PC-9 (cell line): ENCODE results near the gene STK35. TPM values are rescaled to one million over a fixed set of nuclear protein-coding genes. Genes with fewer than 3 reads are reported as not detected.

Experiments
- BruUV-seq: library from RNA; stranded (reverse); fragments of 400-500 nt; replicated peaks from 2 replicates; lab custom pipeline; 2021; lab: Mats Ljungman, UMichigan
- CTCF ChIA-PET: fragments of 300-600 bp; sonication (Branson Sonifier 250); formaldehyde crosslinking; loops from one replicate; lab custom pipeline; 2022; ENCODE audit warnings: antibody characterized with exemption; lab: Charles Lee
- POLR2A ChIA-PET: fragments of 300-600 bp; sonication (Branson Sonifier 250); formaldehyde crosslinking; loops from one replicate; lab custom pipeline; 2022; ENCODE audit warnings: antibody characterized with exemption; ENCODE audit not compliant: unreplicated experiment; lab: Charles Lee
- DNase-seq, 2 experiments: peaks; one replicate each; pipeline versions ENCODE4 v3.0.0 to v3.0.0-alpha.2; 2015 to 2022; ENCODE audit warnings: mixed read lengths in 1 of 2
- H2AFZ ChIP-seq: fragments of 200-600 bp; sonication (generic); 2 replicates; pipeline ENCODE4 v1.8.1; 2017; ENCODE audit warnings: antibody characterized with exemption
- H3F3A ChIP-seq: fragments of 200-600 bp; sonication (generic); 2 replicates; pipeline ENCODE4 v1.8.1; 2017; ENCODE audit warnings: antibody characterized with exemption, mild to moderate bottlenecking, low read depth; ENCODE audit not compliant: insufficient read depth
- H3K27ac ChIP-seq: fragments of 200-600 bp; sonication (generic); 2 replicates; pipeline ENCODE4 v1.6.1; 2016; ENCODE audit warnings: mixed run types
- H3K27me3 ChIP-seq: fragments of 200-600 bp; sonication (generic); 2 replicates; pipeline ENCODE4 v1.6.1; 2016; ENCODE audit warnings: low read depth, mixed run types; ENCODE audit not compliant: insufficient read depth
- H3K36me3 ChIP-seq: fragments of 200-600 bp; sonication (generic); 2 replicates; pipeline ENCODE4 v1.6.1; 2016; ENCODE audit warnings: low read depth, mixed run types
- H3K4me1 ChIP-seq: fragments of 200-600 bp; sonication (generic); replicated peaks from 2 replicates; pipeline ENCODE4 v1.6.1; 2016; ENCODE audit warnings: mixed run types; ENCODE audit not compliant: insufficient read depth
- H3K4me2 ChIP-seq: fragments of 200-600 bp; sonication (generic); 2 replicates; pipeline ENCODE4 v1.6.1; 2017; ENCODE audit warnings: mixed run types
- H3K4me3 ChIP-seq: fragments of 200-600 bp; sonication (generic); 2 replicates; pipeline ENCODE4 v1.6.1; 2016; ENCODE audit warnings: mixed run types
- H3K79me2 ChIP-seq: fragments of 200-600 bp; sonication (generic); 2 replicates; pipeline ENCODE4 v1.6.1; 2017; ENCODE audit warnings: low read depth, mixed run types
- H3K9me2 ChIP-seq: fragments of 200-600 bp; sonication (generic); 2 replicates; pipeline ENCODE4 v1.8.1; 2017; ENCODE audit warnings: mild to moderate bottlenecking; ENCODE audit not compliant: insufficient read depth
- H3K9me3 ChIP-seq: fragments of 200-600 bp; sonication (generic); 2 replicates; pipeline ENCODE4 v1.8.1; 2016; ENCODE audit warnings: low read depth; ENCODE audit not compliant: insufficient read depth
- H4K20me1 ChIP-seq: fragments of 200-600 bp; sonication (generic); 2 replicates; pipeline ENCODE4 v1.8.1; 2017; ENCODE audit not compliant: insufficient read depth
- EZH2 ChIP-seq: fragments of 200-600 bp; sonication (generic); IDR thresholded peaks from 2 replicates; pipeline ENCODE4 v1.8.0; 2017; ENCODE audit warnings: antibody characterized with exemption, low read depth
- intact Hi-C: fragments of 100-400 bp; cut with micrococcal nuclease; formaldehyde crosslinking; loops from one replicate; pipeline ENCODE4 v1.10.0; 2022; ENCODE audit not compliant: unreplicated experiment
- total RNA-seq: library from RNA; stranded (reverse); gene quantifications from 2 replicates; pipeline ENCODE4 v1.2.3, GENCODE V29; 2021
- TF ChIP-seq, protein P1 (sequence below): fragments of 200-600 bp; sonication (generic); conservative IDR thresholded peaks from 2 replicates; pipeline ENCODE4 v1.6.1; 2017; ENCODE audit warnings: mixed run types, antibody characterized with exemption, mild to moderate bottlenecking, moderate library complexity

STK35 gene
- total RNA-seq, 1 experiment from 2014 or later: 36.7 TPM

DNA sequence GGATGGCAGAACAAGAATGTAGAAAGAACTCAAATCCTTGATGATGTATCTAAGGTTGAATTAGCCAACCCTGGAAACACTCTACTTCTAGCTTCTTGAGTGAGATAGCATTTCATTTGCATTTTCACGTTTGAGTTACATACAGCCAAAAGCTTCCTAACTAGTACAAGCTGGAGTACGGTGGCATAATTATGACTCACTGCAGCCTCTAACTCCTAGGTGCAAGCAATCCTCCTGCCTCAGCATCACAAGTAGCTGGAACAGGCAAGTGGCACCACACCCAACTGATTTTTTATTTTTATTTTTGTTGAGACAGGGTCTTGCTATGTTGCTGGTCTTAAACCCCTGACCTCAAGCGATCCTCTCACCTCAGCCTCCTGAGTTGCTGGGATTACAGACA is 36.5 kb upstream of the STK35 start:
- ChIA-PET CTCF (no interaction called here), POLR2A (no interaction called here)
- no peak for DNase-seq
- H3K9me3 ChIP-seq: no peaks in the 10 kb centered on the region
- no peaks in the 10 kb centered on the region for H3K36me3 ChIP-seq
- BruUV-seq: no TSS peak
- H3K4me3 ChIP-seq: no peak overlapping the region
- H3K27me3 ChIP-seq: peaks cover 79% of the 10 kb centered on the region
- H4K20me1 ChIP-seq: no peaks in the 10 kb centered on the region
- intact Hi-C loops: no loop called here
- no peaks in the 10 kb centered on the region for H3F3A ChIP-seq
- no peak overlapping the region for H3K27ac ChIP-seq
- H3K9me2 ChIP-seq: no peaks in the 10 kb centered on the region
- TF ChIP-seq EZH2: no peak
- TF ChIP-seq, protein P1, sequence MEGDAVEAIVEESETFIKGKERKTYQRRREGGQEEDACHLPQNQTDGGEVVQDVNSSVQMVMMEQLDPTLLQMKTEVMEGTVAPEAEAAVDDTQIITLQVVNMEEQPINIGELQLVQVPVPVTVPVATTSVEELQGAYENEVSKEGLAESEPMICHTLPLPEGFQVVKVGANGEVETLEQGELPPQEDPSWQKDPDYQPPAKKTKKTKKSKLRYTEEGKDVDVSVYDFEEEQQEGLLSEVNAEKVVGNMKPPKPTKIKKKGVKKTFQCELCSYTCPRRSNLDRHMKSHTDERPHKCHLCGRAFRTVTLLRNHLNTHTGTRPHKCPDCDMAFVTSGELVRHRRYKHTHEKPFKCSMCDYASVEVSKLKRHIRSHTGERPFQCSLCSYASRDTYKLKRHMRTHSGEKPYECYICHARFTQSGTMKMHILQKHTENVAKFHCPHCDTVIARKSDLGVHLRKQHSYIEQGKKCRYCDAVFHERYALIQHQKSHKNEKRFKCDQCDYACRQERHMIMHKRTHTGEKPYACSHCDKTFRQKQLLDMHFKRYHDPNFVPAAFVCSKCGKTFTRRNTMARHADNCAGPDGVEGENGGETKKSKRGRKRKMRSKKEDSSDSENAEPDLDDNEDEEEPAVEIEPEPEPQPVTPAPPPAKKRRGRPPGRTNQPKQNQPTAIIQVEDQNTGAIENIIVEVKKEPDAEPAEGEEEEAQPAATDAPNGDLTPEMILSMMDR: no peak
- H3K79me2 ChIP-seq: no peaks in the 10 kb centered on the region
- H3K4me2 ChIP-seq: no peak overlapping the region
- no peak overlapping the region for H2AFZ ChIP-seq
- H3K4me1 ChIP-seq: no peaks in the 10 kb centered on the region

DNA sequence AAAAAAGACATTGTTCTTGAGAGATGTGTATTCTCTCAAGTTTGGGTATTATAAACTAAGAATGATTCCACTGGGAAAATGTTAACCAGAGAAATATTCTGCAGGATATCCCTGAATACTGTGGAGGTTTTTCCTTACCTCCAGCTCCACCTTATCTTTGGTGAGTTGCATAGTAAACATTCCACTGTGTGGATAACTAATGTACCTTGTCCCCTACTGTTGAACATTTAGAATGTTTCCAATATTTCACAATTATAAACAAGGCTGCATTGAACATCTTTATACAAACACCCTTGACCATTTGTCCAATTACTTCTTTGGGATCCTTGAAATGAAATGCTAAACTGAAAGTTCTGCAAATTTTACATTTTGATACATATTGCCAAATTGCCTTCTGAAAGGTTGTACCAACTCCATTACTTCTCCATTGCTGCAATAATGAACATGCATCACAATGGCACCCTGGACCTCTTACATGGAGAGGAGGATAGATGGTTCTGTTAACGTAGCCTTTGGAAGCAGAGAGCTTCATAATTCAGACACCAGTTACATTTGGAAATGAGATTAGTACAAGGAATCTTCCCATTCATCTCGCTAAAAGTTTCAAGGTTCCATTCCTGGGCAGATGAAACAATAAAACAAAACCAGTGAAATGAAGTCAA is 35.0 kb upstream of the STK35 start:
- Histone ChIP-seq H4K20me1 (no peaks in the 10 kb centered on the region), H3F3A (no peaks in the 10 kb centered on the region), H3K9me2 (no peaks in the 10 kb centered on the region), H3K79me2 (no peaks in the 10 kb centered on the region), H3K4me3 (no peak overlapping the region), H3K9me3 (no peaks in the 10 kb centered on the region), H3K27me3 (peaks cover 94% of the 10 kb centered on the region), H3K36me3 (no peaks in the 10 kb centered on the region), H3K4me2 (no peak overlapping the region), H3K27ac (no peak overlapping the region), H2AFZ (no peak overlapping the region), H3K4me1 (no peaks in the 10 kb centered on the region)
- intact Hi-C loops: no loop called here
- TF ChIP-seq, protein P1: no peak
- no peak for TF ChIP-seq EZH2
- ChIA-PET POLR2A (no interaction called here), CTCF (no interaction called here)
- no TSS peak for BruUV-seq
- no peak for DNase-seq

DNA sequence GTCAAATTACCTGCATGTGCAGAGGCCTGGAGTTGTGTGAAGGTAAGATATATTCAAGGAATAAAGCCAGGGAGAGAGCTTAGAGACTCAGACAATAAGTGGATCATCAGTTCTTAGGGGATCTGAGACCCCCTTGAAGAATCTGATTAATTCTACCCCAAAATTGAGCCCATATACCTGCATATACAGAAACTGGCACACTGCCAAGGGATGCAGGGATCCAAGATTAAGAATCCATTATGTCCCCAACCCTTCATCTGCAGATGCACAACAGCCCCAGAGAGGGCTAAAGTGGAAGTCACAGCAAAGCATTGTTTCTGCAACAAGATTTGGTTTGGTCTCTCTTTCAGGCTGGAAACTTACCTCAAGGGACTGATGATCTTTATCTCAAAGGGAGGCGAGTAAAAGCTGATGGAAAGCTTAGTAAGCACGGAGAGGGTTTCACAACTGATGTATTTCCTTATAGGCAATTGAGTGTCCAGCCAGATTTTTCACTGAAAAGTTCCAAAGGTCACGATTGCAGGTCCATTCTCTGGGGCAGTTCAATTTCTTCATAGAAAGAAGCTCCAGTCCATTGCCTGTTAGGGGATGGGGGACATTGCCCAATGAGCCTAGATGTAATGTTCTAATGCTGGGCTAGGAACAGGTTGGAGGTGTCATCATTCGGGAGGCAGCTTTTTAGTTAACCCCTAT is 20.9 kb upstream of the STK35 start:
- ChIA-PET CTCF (no interaction called here), POLR2A (no interaction called here)
- no peak for DNase-seq
- H3K79me2 ChIP-seq: no peaks in the 10 kb centered on the region
- no peaks in the 10 kb centered on the region for H3K9me2 ChIP-seq
- no TSS peak for BruUV-seq
- intact Hi-C loops: no loop called here
- TF ChIP-seq, protein P1: no peak
- TF ChIP-seq EZH2: no peak
- H3K9me3 ChIP-seq: no peaks in the 10 kb centered on the region
- H3K4me3 ChIP-seq: no peak overlapping the region
- no peak overlapping the region for H3K27ac ChIP-seq
- H3K4me1 ChIP-seq: no peaks in the 10 kb centered on the region
- peaks cover 68% of the 10 kb centered on the region for H3K27me3 ChIP-seq
- H2AFZ ChIP-seq: no peak overlapping the region
- no peak overlapping the region for H3K4me2 ChIP-seq
- H4K20me1 ChIP-seq: no peaks in the 10 kb centered on the region
- no peaks in the 10 kb centered on the region for H3K36me3 ChIP-seq
- no peaks in the 10 kb centered on the region for H3F3A ChIP-seq
